OCI-LY3 (cell line): ENCODE results near the gene FOXS1.

ENCODE experiments used
- CTCF ChIP-seq: fragments of 200-600, 300-600 bp; sonication (generic); IDR thresholded peaks from 2 replicates; pipeline ENCODE4 v1.5.1; 2014; ENCODE audit warnings: antibody characterized with exemption, low read length, low read depth
- EZH2phosphoT487 ChIP-seq: fragments of 200-600 bp; shearing (Covaris generic); IDR thresholded peaks from 2 replicates; pipeline ENCODE4 v1.6.1; 2018; ENCODE audit warnings: antibody characterized with exemption, mixed run types, low read depth

GRCh38 chr20:31829731-31830130 lies 15.7 kb downstream of the FOXS1 start:
- TF ChIP-seq CTCF (no peak), EZH2phosphoT487 (no peak)
